Endodermal cell (in vitro differentiated cells): ENCODE measurements around the gene FDXACB1. TPM values are rescaled to one million over a fixed set of nuclear protein-coding genes. Genes with fewer than 3 reads are reported as not detected.
A peak's percentile ranks its signal among the peaks of the same experiment; 100 is the strongest.

Experiments used
- DNase-seq: peaks from one replicate; pipeline ENCODE4 v3.0.0-alpha.2; 2017
- H3K27ac ChIP-seq: 2 replicates; pipeline ENCODE4 v1.5.1; 2013; ENCODE audit warnings: mild to moderate bottlenecking, low read depth, low read length, moderate library complexity
- H3K27me3 ChIP-seq: 2 replicates; pipeline ENCODE4 v1.6.1; 2013; ENCODE audit warnings: mild to moderate bottlenecking, low read length, moderate library complexity; ENCODE audit not compliant: insufficient read depth, control insufficient read depth, poor library complexity, severe bottlenecking
- H3K36me3 ChIP-seq: 2 replicates; pipeline ENCODE4 v1.7.0; 2013; ENCODE audit warnings: mild to moderate bottlenecking, low read length, moderate library complexity; ENCODE audit not compliant: control insufficient read depth, insufficient read depth
- H3K4me1 ChIP-seq: one replicate; pipeline ENCODE4 v1.7.0; 2013; ENCODE audit warnings: low read length; ENCODE audit not compliant: control insufficient read depth, insufficient read depth
- H3K4me3 ChIP-seq: 2 replicates; pipeline ENCODE4 v1.5.1; 2013; ENCODE audit warnings: mild to moderate bottlenecking, low read length, moderate library complexity
- H3K9ac ChIP-seq: 2 replicates; pipeline ENCODE4 v1.6.1; 2013; ENCODE audit warnings: mild to moderate bottlenecking, low read length, moderate library complexity; ENCODE audit not compliant: poor library complexity, severe bottlenecking; ENCODE audit errors: extremely low read depth
- H3K9me3 ChIP-seq: 2 replicates; pipeline ENCODE4 v1.6.1; 2013; ENCODE audit warnings: mild to moderate bottlenecking, low read length, moderate library complexity; ENCODE audit not compliant: control insufficient read depth
- H3K27ac Mint-ChIP-seq: 2 replicates; pipeline ENCODE4 v1.8.0; 2020; ENCODE audit warnings: mixed read lengths
- H3K27me3 Mint-ChIP-seq: 2 replicates; pipeline ENCODE4 v1.8.0; 2021; ENCODE audit warnings: mild to moderate bottlenecking, mixed read lengths; ENCODE audit not compliant: insufficient read depth
- H3K36me3 Mint-ChIP-seq: 2 replicates; pipeline ENCODE4 v1.8.0; 2020; ENCODE audit warnings: low read depth, mixed read lengths
- H3K4me1 Mint-ChIP-seq: 2 replicates; pipeline ENCODE4 v1.8.0; 2020; ENCODE audit warnings: mixed read lengths
- H3K4me3 Mint-ChIP-seq: 2 replicates; pipeline ENCODE4 v1.8.0; 2020; ENCODE audit warnings: mild to moderate bottlenecking, moderate library complexity, mixed read lengths
- H3K9me3 Mint-ChIP-seq: 2 replicates; pipeline ENCODE4 v1.8.0; 2020; ENCODE audit warnings: mild to moderate bottlenecking, mixed read lengths
- WGBS, 2 experiments: methylation state at CpG; one replicate each; pipeline versions ENCODE4 v1.1.5 to v1.1.7; 2013; ENCODE audit warnings: missing lambda C conversion rate in 2 of 2, mixed read lengths in 1 of 2; ENCODE audit not compliant: insufficient coverage in 1 of 2, insufficient read length in 1 of 2; 5-methylcytosine and 5-hydroxymethylcytosine counted together
- total RNA-seq, 2 donors: library from RNA; stranded (reverse); fragmentation: NEBNext Ultra II Directional in 1 of 2; extraction: Animal tissue kit (Norgen Biotek cat#: 25700) in 1 of 2; gene quantifications; 2 replicates in 1 of 2; 3 replicates in 1 of 2; pipeline ENCODE4 v1.2.1, GENCODE V29; 2021
- TF ChIP-seq, protein P1 (sequence below): fragments of 200-600 bp; sonication (generic); conservative IDR thresholded peaks from 2 replicates; pipeline ENCODE4 v1.5.0; 2021; ENCODE audit warnings: antibody characterized with exemption, mild to moderate bottlenecking

FDXACB1 gene
- total RNA-seq, 2 donors from 2014 or later = 1.7 to 2.7 TPM

DNA sequence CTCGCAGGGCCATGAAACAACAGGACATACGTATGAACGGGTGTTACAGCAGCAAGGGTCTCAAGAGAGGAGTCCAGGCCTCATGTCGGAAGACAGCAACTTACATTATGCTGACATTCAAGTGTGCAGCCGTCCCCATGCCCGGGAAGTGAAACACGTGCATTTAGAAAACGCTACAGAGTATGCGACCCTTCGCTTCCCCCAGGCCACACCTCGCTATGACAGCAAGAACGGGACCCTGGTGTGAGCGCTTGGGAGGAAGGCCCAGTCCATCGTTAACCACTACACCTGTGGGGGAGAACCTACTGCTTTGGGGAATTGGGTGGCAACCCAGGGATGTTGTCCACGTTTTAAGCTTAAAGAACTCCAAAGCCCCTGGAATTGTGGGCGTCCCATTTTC, 47.0 kb upstream of the FDXACB1 start:
- 94 to 95% methylated on average over 15 to 16 of the region's 16 CpGs for WGBS, 2 experiments
- no peaks in the 10 kb centered on the region for H3K9me3 ChIP-seq
- H3K4me3 ChIP-seq = peak overlapping the region; percentile 81
- Mint-ChIP-seq H3K36me3 (no peaks in the 10 kb centered on the region), H3K27me3 (no peaks in the 10 kb centered on the region), H3K4me1 (peaks cover 38% of the 10 kb centered on the region), H3K4me3 (peak overlapping the region; percentile 56), H3K27ac (peak overlapping the region; percentile 84), H3K9me3 (no peaks in the 10 kb centered on the region)
- TF ChIP-seq, protein P1, sequence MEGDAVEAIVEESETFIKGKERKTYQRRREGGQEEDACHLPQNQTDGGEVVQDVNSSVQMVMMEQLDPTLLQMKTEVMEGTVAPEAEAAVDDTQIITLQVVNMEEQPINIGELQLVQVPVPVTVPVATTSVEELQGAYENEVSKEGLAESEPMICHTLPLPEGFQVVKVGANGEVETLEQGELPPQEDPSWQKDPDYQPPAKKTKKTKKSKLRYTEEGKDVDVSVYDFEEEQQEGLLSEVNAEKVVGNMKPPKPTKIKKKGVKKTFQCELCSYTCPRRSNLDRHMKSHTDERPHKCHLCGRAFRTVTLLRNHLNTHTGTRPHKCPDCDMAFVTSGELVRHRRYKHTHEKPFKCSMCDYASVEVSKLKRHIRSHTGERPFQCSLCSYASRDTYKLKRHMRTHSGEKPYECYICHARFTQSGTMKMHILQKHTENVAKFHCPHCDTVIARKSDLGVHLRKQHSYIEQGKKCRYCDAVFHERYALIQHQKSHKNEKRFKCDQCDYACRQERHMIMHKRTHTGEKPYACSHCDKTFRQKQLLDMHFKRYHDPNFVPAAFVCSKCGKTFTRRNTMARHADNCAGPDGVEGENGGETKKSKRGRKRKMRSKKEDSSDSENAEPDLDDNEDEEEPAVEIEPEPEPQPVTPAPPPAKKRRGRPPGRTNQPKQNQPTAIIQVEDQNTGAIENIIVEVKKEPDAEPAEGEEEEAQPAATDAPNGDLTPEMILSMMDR = no peak
- H3K27me3 ChIP-seq = no peaks in the 10 kb centered on the region
- peak overlapping the region; percentile 46 for H3K9ac ChIP-seq
- no peaks in the 10 kb centered on the region for H3K36me3 ChIP-seq
- peak; percentile 53 for DNase-seq
- H3K27ac ChIP-seq = no peak overlapping the region
- H3K4me1 ChIP-seq = no peaks in the 10 kb centered on the region

DNA sequence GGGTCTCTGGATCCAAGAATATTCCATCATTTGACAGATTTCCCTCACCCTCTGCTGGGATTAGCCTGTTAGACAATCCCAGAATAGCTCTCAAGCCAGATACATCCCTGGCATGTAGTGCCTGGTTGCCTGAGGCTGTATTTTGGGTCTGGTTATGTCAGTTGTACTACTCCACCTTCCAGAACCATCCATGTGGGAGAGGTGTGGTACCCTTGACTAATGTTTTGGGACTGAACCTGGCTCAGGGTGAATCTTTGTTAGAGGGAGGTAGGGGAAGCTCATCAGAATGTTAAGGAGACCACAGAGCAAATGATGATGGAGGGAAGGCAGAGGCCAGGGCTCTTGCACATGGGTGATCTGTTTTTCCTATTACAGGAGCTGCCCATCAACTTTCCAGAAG, 45.0 kb upstream of the FDXACB1 start:
- H3K9ac ChIP-seq = no peak overlapping the region
- peak; percentile 38 for DNase-seq
- H3K4me3 ChIP-seq = no peak overlapping the region
- H3K4me1 Mint-ChIP-seq = peaks cover 39% of the 10 kb centered on the region
- H3K4me1 ChIP-seq = no peaks in the 10 kb centered on the region
- H3K9me3 ChIP-seq = no peaks in the 10 kb centered on the region
- H3K36me3 ChIP-seq = no peaks in the 10 kb centered on the region
- no peak overlapping the region for H3K27ac ChIP-seq
- TF ChIP-seq, protein P1 = no peak
- no peaks in the 10 kb centered on the region for H3K27me3 Mint-ChIP-seq
- H3K9me3 Mint-ChIP-seq = no peaks in the 10 kb centered on the region
- no peak overlapping the region for H3K4me3 Mint-ChIP-seq
- no peaks in the 10 kb centered on the region for H3K36me3 Mint-ChIP-seq
- no peaks in the 10 kb centered on the region for H3K27me3 ChIP-seq
- H3K27ac Mint-ChIP-seq = peak overlapping the region; percentile 83

DNA sequence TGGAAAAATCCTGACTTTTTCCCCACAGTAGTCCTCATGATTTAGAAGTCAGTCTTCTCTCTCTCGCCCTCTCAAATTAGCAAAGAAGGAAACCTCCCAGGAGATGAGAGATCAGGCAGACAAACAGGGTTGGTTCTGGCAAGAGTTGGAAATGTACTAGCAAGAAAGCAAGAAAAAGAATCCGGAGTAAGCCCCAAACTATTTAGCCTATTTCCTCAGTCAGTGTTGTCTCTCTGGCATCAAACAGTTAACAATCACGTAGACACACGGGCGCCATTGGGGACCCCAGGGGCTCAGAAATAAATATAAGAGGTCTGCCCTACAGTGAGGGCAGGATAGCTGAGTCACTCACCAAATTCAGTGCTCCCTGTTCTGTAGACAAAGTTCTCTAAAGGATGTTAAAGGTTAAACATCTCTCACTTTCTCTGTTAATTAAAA, 44.4 kb upstream of the FDXACB1 start:
- TF ChIP-seq, protein P1 = no peak
- Mint-ChIP-seq H3K4me1 (peaks cover 43% of the 10 kb centered on the region), H3K27ac (peak overlapping the region; percentile 83), H3K4me3 (peak overlapping the region; percentile 12), H3K36me3 (no peaks in the 10 kb centered on the region), H3K27me3 (no peaks in the 10 kb centered on the region), H3K9me3 (no peaks in the 10 kb centered on the region)
- Histone ChIP-seq H3K9me3 (no peaks in the 10 kb centered on the region), H3K4me3 (no peak overlapping the region), H3K27me3 (no peaks in the 10 kb centered on the region), H3K27ac (no peak overlapping the region), H3K9ac (no peak overlapping the region), H3K36me3 (no peaks in the 10 kb centered on the region), H3K4me1 (no peaks in the 10 kb centered on the region)
- DNase-seq = peak; percentile 61
- WGBS, 2 experiments = 62 to 72% methylated on average over 4 to 5 of the region's 5 CpGs
